Cardiac muscle cell (in vitro differentiated cells and primary cell): ENCODE measurements around the gene PPP1R3D. TPM values are rescaled to one million over a fixed set of nuclear protein-coding genes. Genes with fewer than 3 reads are reported as not detected.

Experiments used
- DNase-seq, 2 donors: peaks; one replicate each; pipeline versions ENCODE4 v3.0.0 to v3.0.0-alpha.2; 2010 to 2017; ENCODE audit warnings: low read depth in 1 of 2, low spot score in 1 of 2
- H3K27ac ChIP-seq: fragments of 200-600 bp; sonication (generic); 2 replicates; pipeline ENCODE4 v1.5.1; 2016
- H3K27me3 ChIP-seq: fragments of 200-600 bp; sonication (generic); 2 replicates; pipeline ENCODE4 v1.6.0; 2016; ENCODE audit warnings: control low read depth
- H3K36me3 ChIP-seq: fragments of 200-600 bp; sonication (generic); 2 replicates; pipeline ENCODE4 v1.5.1; 2016; ENCODE audit warnings: control low read depth
- H3K4me1 ChIP-seq: fragments of 200-600 bp; sonication (generic); 2 replicates; pipeline ENCODE4 v1.8.1; 2017; ENCODE audit warnings: low read depth, mild to moderate bottlenecking, mixed run types
- H3K4me3 ChIP-seq: fragments of 200-600 bp; sonication (generic); 2 replicates; pipeline ENCODE4 v1.5.1; 2016; ENCODE audit warnings: mild to moderate bottlenecking
- H3K9me3 ChIP-seq: fragments of 200-600 bp; sonication (generic); 2 replicates; pipeline ENCODE4 v1.5.1; 2017; ENCODE audit warnings: low read depth, mild to moderate bottlenecking, control low read depth
- CTCF ChIP-seq: IDR thresholded peaks from 2 replicates; pipeline ENCODE4 v1.5.1; 2012; ENCODE audit warnings: low read depth, mild to moderate bottlenecking, low read length
- polyA plus RNA-seq: library from polyadenylated mRNA; unstranded; fragments of >200 nt; fragmentation: Nextera tagmentation; extraction: Ambion mirVana; gene quantifications from 2 replicates; pipeline ENCODE4 v1.2.1, GENCODE V29; 2016
- total RNA-seq: library from RNA; depleted of rRNA; stranded (reverse); fragments of >200 nt; gene quantifications from 2 replicates; pipeline ENCODE4 v1.2.3, GENCODE V29; 2016

PPP1R3D gene
- total and polyA plus RNA-seq, 2 experiments from 2014 or later = 4.3 to 10.4 TPM

- Histone ChIP-seq H3K9me3 (no peaks in the 10 kb centered on the region), H3K36me3 (peaks cover 19% of the 10 kb centered on the region), H3K4me3 (no peak overlapping the region), H3K27ac (no peak overlapping the region), H3K4me1 (peaks cover 15% of the 10 kb centered on the region), H3K27me3 (no peaks in the 10 kb centered on the region)
- no peak for DNase-seq
- no peak for TF ChIP-seq CTCF
Measured at GRCh38 chr20:59947376-59947775, 7.3 kb upstream of the PPP1R3D start.

- H3K27ac ChIP-seq = peak overlapping the region; percentile 66
- no peak for DNase-seq
Measured at GRCh38 chr20:59945731-59946130, 5.6 kb upstream of the PPP1R3D start.

GRCh38 chr20:59945175-59945574, 5.1 kb upstream of the PPP1R3D start:
- Histone ChIP-seq H3K27me3 (no peaks in the 10 kb centered on the region), H3K9me3 (no peaks in the 10 kb centered on the region), H3K4me1 (peaks cover 25% of the 10 kb centered on the region), H3K36me3 (peaks cover 19% of the 10 kb centered on the region), H3K27ac (peak overlapping the region; percentile 66), H3K4me3 (no peak overlapping the region)
- no peak for TF ChIP-seq CTCF
- DNase-seq = no peak

More at GRCh38 chr20:59945731-59946130, 5.6 kb upstream of the PPP1R3D start:
- Histone ChIP-seq H3K27me3 (no peaks in the 10 kb centered on the region), H3K4me3 (no peak overlapping the region), H3K9me3 (no peaks in the 10 kb centered on the region), H3K36me3 (peaks cover 19% of the 10 kb centered on the region), H3K4me1 (peaks cover 25% of the 10 kb centered on the region)
- no peak for TF ChIP-seq CTCF

GRCh38 chr20:59944726-59945125, 4.6 kb upstream of the PPP1R3D start:
- Histone ChIP-seq H3K27me3 (no peaks in the 10 kb centered on the region), H3K36me3 (peaks cover 19% of the 10 kb centered on the region), H3K27ac (peak overlapping the region; percentile 66), H3K4me3 (no peak overlapping the region), H3K9me3 (no peaks in the 10 kb centered on the region), H3K4me1 (peaks cover 25% of the 10 kb centered on the region)
- no peak for DNase-seq
- no peak for TF ChIP-seq CTCF

- H3K4me3 ChIP-seq = no peak overlapping the region
- TF ChIP-seq CTCF = no peak
- H3K9me3 ChIP-seq = no peaks in the 10 kb centered on the region
- no peaks in the 10 kb centered on the region for H3K27me3 ChIP-seq
- H3K27ac ChIP-seq = peak overlapping the region; percentile 97
- H3K4me1 ChIP-seq = peaks cover 44% of the 10 kb centered on the region
- peaks cover 19% of the 10 kb centered on the region for H3K36me3 ChIP-seq
- no peak for DNase-seq
Measured at GRCh38 chr20:59942245-59942644, 2.1 kb upstream of the PPP1R3D start.

- Histone ChIP-seq H3K4me1 (peaks cover 43% of the 10 kb centered on the region), H3K4me3 (peak overlapping the region; percentile 93), H3K27me3 (no peaks in the 10 kb centered on the region), H3K36me3 (peaks cover 19% of the 10 kb centered on the region), H3K27ac (peak overlapping the region; percentile 97), H3K9me3 (no peaks in the 10 kb centered on the region)
- no peak for DNase-seq
- TF ChIP-seq CTCF = no peak
Measured at GRCh38 chr20:59940956-59941294, 820 bp upstream of the PPP1R3D start.
